HepG2 (cell line): Measurements from ENCODE around the gene FAM169A. TPM values are rescaled to one million over a fixed set of nuclear protein-coding genes. Genes with fewer than 3 reads are reported as not detected.

Experiments used
- BRCA1 ChIP-seq: sonication (generic); formaldehyde crosslinking; IDR thresholded peaks from 2 replicates; pipeline ENCODE4 v1.4.0; 2020; ENCODE audit warnings: missing genetic modification reagents
- ONECUT2 ChIP-seq: sonication (generic); formaldehyde crosslinking; IDR thresholded peaks from 2 replicates; pipeline ENCODE4 v1.4.0; 2020; ENCODE audit warnings: missing genetic modification reagents
- PRDM4 ChIP-seq: sonication (generic); formaldehyde crosslinking; IDR thresholded peaks from 2 replicates; pipeline ENCODE4 v1.9.0; 2021; ENCODE audit warnings: missing genetic modification reagents, borderline replicate concordance
- RFX5 ChIP-seq: IDR thresholded peaks from 2 replicates; pipeline ENCODE4 v1.6.1; 2011; ENCODE audit warnings: low read depth, low read length, improper control_type of control experiment
- ZNF407 ChIP-seq: sonication (generic); formaldehyde crosslinking; IDR thresholded peaks from one replicate; pipeline ENCODE4 v1.5.1; 2020; ENCODE audit warnings: mild to moderate bottlenecking, missing genetic modification reagents; ENCODE audit errors: not compliant biosample characterization
- ZNF619 ChIP-seq: sonication (generic); formaldehyde crosslinking; IDR thresholded peaks from 2 replicates; pipeline ENCODE4 v1.4.0; 2020; ENCODE audit warnings: mild to moderate bottlenecking, missing genetic modification reagents
- ZNF720 ChIP-seq: sonication (generic); formaldehyde crosslinking; IDR thresholded peaks from 2 replicates; pipeline ENCODE4 v1.4.0; 2020; ENCODE audit warnings: missing genetic modification reagents
- ZNF777 ChIP-seq: sonication (generic); formaldehyde crosslinking; IDR thresholded peaks from 2 replicates; pipeline ENCODE4 v1.4.0; 2020; ENCODE audit warnings: missing genetic modification reagents
- polyA plus RNA-seq, 8 experiments: library from polyadenylated mRNA; depleted of rRNA in 3 of 8; stranded (reverse) in 7 of 8; unstranded in 1 of 8; fragments of >200 nt; fragmentation: Illumina TruSeq in 4 of 8; extraction: Trizol in 4 of 8; gene quantifications; 2 replicates each; pipeline versions ENCODE4 v1.2.1 to v1.2.3, GENCODE V29; 2011 to 2016; ENCODE audit warnings: low read depth in 4 of 8, missing spikeins in 1 of 8, mixed read lengths in 1 of 8; ENCODE audit not compliant: insufficient read depth in 1 of 8
- total RNA-seq, 5 experiments: library from RNA; depleted of rRNA; stranded (reverse); fragments of >200 nt; fragmentation: Illumina TruSeq; extraction: Trizol; gene quantifications; 2 replicates each; pipeline ENCODE4 v1.2.3, GENCODE V29; 2016; ENCODE audit warnings: low read depth in 1 of 5
- TF ChIP-seq, protein P1 (sequence below): sonication (generic); formaldehyde crosslinking; IDR thresholded peaks from 2 replicates; pipeline ENCODE4 v1.4.0; 2020; ENCODE audit warnings: missing genetic modification reagents
- TF ChIP-seq, protein P2 (sequence below): sonication (generic); formaldehyde crosslinking; IDR thresholded peaks from 2 replicates; pipeline ENCODE4 v1.9.0; 2022; ENCODE audit warnings: low read depth, missing genetic modification reagents
- TF ChIP-seq, protein P3 (sequence below): IDR thresholded peaks from 2 replicates; pipeline ENCODE4 v1.6.1; 2016; ENCODE audit warnings: missing genetic modification reagents, missing compliant biosample characterization
- TF ChIP-seq, protein P4 (sequence below): sonication (generic); formaldehyde crosslinking; IDR thresholded peaks from 2 replicates; pipeline ENCODE4 v1.9.0; 2021; ENCODE audit warnings: missing genetic modification reagents, mild to moderate bottlenecking, borderline replicate concordance

FAM169A gene
- total and polyA plus RNA-seq, 2 of the 13 experiments (the other 11 are each of a cell fraction or from before 2014, with no cell fraction given), result 21.1 to 110 TPM

GRCh38 chr5:74766849-74767578 lies 99.2 kb downstream of the FAM169A start, which contains the start of the genes GFM2 and NSA2 (continued):
- no peak for TF ChIP-seq ONECUT2 (CRISPR knock-in tag)
- TF ChIP-seq, protein P1, sequence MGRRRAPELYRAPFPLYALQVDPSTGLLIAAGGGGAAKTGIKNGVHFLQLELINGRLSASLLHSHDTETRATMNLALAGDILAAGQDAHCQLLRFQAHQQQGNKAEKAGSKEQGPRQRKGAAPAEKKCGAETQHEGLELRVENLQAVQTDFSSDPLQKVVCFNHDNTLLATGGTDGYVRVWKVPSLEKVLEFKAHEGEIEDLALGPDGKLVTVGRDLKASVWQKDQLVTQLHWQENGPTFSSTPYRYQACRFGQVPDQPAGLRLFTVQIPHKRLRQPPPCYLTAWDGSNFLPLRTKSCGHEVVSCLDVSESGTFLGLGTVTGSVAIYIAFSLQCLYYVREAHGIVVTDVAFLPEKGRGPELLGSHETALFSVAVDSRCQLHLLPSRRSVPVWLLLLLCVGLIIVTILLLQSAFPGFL (CRISPR knock-in tag), result no peak
- TF ChIP-seq, protein P2, sequence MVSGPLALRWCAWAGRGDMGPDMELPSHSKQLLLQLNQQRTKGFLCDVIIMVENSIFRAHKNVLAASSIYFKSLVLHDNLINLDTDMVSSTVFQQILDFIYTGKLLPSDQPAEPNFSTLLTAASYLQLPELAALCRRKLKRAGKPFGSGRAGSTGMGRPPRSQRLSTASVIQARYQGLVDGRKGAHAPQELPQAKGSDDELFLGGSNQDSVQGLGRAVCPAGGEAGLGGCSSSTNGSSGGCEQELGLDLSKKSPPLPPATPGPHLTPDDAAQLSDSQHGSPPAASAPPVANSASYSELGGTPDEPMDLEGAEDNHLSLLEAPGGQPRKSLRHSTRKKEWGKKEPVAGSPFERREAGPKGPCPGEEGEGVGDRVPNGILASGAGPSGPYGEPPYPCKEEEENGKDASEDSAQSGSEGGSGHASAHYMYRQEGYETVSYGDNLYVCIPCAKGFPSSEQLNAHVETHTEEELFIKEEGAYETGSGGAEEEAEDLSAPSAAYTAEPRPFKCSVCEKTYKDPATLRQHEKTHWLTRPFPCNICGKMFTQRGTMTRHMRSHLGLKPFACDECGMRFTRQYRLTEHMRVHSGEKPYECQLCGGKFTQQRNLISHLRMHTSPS (CRISPR knock-in tag), result no peak
- TF ChIP-seq BRCA1 (CRISPR knock-in tag), result peak; percentile 87
- no peak for TF ChIP-seq ZNF720
- peak; percentile 82; the same call in 1 of the 2 replicates for TF ChIP-seq ZNF619 (CRISPR knock-in tag)
- 0 out of 2 replicates have a peak, but pooled peaks have one; percentile 53 for TF ChIP-seq PRDM4 (CRISPR knock-in tag)
- TF ChIP-seq RFX5, result peak; percentile 48; the same call in 1 of the 2 replicates
- TF ChIP-seq ZNF777 (CRISPR knock-in tag), result peak; percentile 73
- TF ChIP-seq, protein P3, sequence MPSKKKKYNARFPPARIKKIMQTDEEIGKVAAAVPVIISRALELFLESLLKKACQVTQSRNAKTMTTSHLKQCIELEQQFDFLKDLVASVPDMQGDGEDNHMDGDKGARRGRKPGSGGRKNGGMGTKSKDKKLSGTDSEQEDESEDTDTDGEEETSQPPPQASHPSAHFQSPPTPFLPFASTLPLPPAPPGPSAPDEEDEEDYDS (CRISPR knock-in tag), result peak; percentile 87
- no peak for TF ChIP-seq ZNF407
- TF ChIP-seq, protein P4, sequence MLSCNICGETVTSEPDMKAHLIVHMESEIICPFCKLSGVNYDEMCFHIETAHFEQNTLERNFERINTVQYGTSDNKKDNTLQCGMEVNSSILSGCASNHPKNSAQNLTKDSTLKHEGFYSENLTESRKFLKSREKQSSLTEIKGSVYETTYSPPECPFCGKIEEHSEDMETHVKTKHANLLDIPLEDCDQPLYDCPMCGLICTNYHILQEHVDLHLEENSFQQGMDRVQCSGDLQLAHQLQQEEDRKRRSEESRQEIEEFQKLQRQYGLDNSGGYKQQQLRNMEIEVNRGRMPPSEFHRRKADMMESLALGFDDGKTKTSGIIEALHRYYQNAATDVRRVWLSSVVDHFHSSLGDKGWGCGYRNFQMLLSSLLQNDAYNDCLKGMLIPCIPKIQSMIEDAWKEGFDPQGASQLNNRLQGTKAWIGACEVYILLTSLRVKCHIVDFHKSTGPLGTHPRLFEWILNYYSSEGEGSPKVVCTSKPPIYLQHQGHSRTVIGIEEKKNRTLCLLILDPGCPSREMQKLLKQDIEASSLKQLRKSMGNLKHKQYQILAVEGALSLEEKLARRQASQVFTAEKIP, result no peak
